GM23338 (cell line): ENCODE results near the gene PTH1R.

ENCODE experiments used
- CREB1 ChIP-seq: fragments of 250-450 bp; sonication (Bioruptor Pico); IDR thresholded peaks from 2 replicates; pipeline ENCODE4 v1.5.0; 2020; ENCODE audit warnings: low read depth, mild to moderate bottlenecking, moderate library complexity
- EZH2 ChIP-seq: fragments of 200-600 bp; sonication (generic); IDR thresholded peaks from one replicate; pipeline ENCODE4 v1.8.0; 2017; ENCODE audit warnings: antibody characterized with exemption, mild to moderate bottlenecking, low read depth; ENCODE audit not compliant: unreplicated experiment
- EZH2phosphoT487 ChIP-seq: fragments of 200-600 bp; sonication (generic); IDR thresholded peaks from one replicate; pipeline ENCODE4 v1.8.1; 2018; ENCODE audit warnings: antibody characterized with exemption; ENCODE audit not compliant: unreplicated experiment
- JUNB ChIP-seq: IDR thresholded peaks from one replicate; pipeline ENCODE4 v1.6.1; 2016; ENCODE audit warnings: antibody characterized with exemption; ENCODE audit not compliant: unreplicated experiment
- NANOG ChIP-seq: IDR thresholded peaks from 2 replicates; pipeline ENCODE4 v1.6.1; 2016; ENCODE audit warnings: antibody characterized with exemption, borderline replicate concordance
- POLR2AphosphoS5 ChIP-seq: IDR thresholded peaks from 2 replicates; pipeline ENCODE4 v1.6.1; 2016; ENCODE audit warnings: antibody characterized with exemption, low read depth
- STAT1 ChIP-seq: IDR thresholded peaks from one replicate; pipeline ENCODE4 v1.6.1; 2016; ENCODE audit warnings: antibody characterized with exemption; ENCODE audit not compliant: unreplicated experiment
- ZNF114 ChIP-seq: fragments of 250-450 bp; sonication (Bioruptor Pico); IDR thresholded peaks from 2 replicates; pipeline ENCODE4 v1.5.0; 2020; ENCODE audit warnings: mild to moderate bottlenecking, moderate library complexity
- ZNF331 ChIP-seq: fragments of 250-450 bp; sonication (Bioruptor Pico); IDR thresholded peaks from 2 replicates; pipeline ENCODE4 v1.5.0; 2020; ENCODE audit warnings: low read depth, mild to moderate bottlenecking, moderate library complexity
- TF ChIP-seq, protein P1 (sequence below), 2 experiments: fragments of 200-600 bp in 1 of 2; sonication (generic) in 1 of 2; conservative IDR thresholded peaks; 2 replicates each; pipeline versions ENCODE4 v1.5.1 to v1.6.1; 2016 to 2017; ENCODE audit warnings: antibody characterized with exemption in 2 of 2, low read depth in 2 of 2, mild to moderate bottlenecking in 2 of 2, moderate library complexity in 1 of 2
- TF ChIP-seq, protein P2 (sequence below): IDR thresholded peaks from one replicate; pipeline ENCODE4 v1.6.1; 2018; ENCODE audit warnings: antibody characterized with exemption; ENCODE audit not compliant: unreplicated experiment
- TF ChIP-seq, protein P3 (sequence below): fragments of 250-450 bp; sonication (Bioruptor Pico); IDR thresholded peaks from 2 replicates; pipeline ENCODE4 v1.5.0; 2020; ENCODE audit warnings: mild to moderate bottlenecking, moderate library complexity
- TF ChIP-seq, protein P4 (sequence below): IDR thresholded peaks from 2 replicates; pipeline ENCODE4 v1.6.1; 2016; ENCODE audit warnings: antibody characterized with exemption

DNA sequence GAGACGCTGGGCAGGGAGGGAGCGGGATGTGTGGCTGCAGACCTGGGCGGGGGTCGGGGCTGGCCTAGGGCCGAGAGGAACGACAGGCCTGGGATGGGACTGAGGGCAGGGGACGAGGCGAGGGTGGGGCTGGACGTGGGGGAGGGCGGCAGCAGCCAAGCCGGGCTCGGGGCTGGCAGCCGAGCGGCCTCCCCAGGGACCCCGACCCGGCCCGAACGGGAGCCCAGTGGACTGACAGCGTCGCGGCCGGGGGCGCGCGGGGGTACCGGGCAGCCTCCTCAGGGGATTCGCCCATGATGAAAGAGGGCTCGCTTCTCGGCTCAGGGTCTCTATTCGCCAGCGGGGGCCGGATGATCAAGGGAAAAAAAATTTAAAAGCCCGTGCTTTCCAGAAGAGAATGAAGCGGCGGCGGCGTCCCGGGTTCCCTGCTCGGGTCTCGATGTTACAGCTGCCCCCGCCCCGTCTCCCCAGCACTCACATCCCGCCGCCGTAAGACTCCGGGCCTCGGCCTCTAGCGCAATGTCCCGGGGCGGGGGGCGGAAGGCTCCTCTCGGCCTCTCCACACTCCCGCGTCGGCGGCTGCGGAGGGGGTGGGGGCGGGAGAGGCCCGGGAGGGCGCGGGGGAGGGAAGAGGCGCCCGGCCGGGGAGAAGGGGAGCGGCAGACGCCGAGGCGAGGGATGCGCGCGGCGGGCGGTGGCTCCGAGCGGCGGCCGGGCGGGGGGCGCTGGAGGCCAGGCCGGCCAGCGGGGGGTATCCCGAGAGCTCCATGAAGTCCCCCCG is 4.3 kb downstream of the PTH1R start:
- TF ChIP-seq, protein P1, sequence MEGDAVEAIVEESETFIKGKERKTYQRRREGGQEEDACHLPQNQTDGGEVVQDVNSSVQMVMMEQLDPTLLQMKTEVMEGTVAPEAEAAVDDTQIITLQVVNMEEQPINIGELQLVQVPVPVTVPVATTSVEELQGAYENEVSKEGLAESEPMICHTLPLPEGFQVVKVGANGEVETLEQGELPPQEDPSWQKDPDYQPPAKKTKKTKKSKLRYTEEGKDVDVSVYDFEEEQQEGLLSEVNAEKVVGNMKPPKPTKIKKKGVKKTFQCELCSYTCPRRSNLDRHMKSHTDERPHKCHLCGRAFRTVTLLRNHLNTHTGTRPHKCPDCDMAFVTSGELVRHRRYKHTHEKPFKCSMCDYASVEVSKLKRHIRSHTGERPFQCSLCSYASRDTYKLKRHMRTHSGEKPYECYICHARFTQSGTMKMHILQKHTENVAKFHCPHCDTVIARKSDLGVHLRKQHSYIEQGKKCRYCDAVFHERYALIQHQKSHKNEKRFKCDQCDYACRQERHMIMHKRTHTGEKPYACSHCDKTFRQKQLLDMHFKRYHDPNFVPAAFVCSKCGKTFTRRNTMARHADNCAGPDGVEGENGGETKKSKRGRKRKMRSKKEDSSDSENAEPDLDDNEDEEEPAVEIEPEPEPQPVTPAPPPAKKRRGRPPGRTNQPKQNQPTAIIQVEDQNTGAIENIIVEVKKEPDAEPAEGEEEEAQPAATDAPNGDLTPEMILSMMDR (conservative IDR thresholded peaks at IDR 0.05; ENCODE audit: low read depth in 2 of 2): no peak
- TF ChIP-seq POLR2AphosphoS5 (no peak), NANOG (no peak), EZH2phosphoT487 (no peak), EZH2 (no peak), JUNB (no peak), ZNF114 (no peak), CREB1 (CRISPR knock-in tag) (no peak), ZNF331 (CRISPR knock-in tag) (no peak), STAT1 (no peak)
- TF ChIP-seq, protein P2, sequence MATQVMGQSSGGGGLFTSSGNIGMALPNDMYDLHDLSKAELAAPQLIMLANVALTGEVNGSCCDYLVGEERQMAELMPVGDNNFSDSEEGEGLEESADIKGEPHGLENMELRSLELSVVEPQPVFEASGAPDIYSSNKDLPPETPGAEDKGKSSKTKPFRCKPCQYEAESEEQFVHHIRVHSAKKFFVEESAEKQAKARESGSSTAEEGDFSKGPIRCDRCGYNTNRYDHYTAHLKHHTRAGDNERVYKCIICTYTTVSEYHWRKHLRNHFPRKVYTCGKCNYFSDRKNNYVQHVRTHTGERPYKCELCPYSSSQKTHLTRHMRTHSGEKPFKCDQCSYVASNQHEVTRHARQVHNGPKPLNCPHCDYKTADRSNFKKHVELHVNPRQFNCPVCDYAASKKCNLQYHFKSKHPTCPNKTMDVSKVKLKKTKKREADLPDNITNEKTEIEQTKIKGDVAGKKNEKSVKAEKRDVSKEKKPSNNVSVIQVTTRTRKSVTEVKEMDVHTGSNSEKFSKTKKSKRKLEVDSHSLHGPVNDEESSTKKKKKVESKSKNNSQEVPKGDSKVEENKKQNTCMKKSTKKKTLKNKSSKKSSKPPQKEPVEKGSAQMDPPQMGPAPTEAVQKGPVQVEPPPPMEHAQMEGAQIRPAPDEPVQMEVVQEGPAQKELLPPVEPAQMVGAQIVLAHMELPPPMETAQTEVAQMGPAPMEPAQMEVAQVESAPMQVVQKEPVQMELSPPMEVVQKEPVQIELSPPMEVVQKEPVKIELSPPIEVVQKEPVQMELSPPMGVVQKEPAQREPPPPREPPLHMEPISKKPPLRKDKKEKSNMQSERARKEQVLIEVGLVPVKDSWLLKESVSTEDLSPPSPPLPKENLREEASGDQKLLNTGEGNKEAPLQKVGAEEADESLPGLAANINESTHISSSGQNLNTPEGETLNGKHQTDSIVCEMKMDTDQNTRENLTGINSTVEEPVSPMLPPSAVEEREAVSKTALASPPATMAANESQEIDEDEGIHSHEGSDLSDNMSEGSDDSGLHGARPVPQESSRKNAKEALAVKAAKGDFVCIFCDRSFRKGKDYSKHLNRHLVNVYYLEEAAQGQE: no peak
- TF ChIP-seq, protein P3, sequence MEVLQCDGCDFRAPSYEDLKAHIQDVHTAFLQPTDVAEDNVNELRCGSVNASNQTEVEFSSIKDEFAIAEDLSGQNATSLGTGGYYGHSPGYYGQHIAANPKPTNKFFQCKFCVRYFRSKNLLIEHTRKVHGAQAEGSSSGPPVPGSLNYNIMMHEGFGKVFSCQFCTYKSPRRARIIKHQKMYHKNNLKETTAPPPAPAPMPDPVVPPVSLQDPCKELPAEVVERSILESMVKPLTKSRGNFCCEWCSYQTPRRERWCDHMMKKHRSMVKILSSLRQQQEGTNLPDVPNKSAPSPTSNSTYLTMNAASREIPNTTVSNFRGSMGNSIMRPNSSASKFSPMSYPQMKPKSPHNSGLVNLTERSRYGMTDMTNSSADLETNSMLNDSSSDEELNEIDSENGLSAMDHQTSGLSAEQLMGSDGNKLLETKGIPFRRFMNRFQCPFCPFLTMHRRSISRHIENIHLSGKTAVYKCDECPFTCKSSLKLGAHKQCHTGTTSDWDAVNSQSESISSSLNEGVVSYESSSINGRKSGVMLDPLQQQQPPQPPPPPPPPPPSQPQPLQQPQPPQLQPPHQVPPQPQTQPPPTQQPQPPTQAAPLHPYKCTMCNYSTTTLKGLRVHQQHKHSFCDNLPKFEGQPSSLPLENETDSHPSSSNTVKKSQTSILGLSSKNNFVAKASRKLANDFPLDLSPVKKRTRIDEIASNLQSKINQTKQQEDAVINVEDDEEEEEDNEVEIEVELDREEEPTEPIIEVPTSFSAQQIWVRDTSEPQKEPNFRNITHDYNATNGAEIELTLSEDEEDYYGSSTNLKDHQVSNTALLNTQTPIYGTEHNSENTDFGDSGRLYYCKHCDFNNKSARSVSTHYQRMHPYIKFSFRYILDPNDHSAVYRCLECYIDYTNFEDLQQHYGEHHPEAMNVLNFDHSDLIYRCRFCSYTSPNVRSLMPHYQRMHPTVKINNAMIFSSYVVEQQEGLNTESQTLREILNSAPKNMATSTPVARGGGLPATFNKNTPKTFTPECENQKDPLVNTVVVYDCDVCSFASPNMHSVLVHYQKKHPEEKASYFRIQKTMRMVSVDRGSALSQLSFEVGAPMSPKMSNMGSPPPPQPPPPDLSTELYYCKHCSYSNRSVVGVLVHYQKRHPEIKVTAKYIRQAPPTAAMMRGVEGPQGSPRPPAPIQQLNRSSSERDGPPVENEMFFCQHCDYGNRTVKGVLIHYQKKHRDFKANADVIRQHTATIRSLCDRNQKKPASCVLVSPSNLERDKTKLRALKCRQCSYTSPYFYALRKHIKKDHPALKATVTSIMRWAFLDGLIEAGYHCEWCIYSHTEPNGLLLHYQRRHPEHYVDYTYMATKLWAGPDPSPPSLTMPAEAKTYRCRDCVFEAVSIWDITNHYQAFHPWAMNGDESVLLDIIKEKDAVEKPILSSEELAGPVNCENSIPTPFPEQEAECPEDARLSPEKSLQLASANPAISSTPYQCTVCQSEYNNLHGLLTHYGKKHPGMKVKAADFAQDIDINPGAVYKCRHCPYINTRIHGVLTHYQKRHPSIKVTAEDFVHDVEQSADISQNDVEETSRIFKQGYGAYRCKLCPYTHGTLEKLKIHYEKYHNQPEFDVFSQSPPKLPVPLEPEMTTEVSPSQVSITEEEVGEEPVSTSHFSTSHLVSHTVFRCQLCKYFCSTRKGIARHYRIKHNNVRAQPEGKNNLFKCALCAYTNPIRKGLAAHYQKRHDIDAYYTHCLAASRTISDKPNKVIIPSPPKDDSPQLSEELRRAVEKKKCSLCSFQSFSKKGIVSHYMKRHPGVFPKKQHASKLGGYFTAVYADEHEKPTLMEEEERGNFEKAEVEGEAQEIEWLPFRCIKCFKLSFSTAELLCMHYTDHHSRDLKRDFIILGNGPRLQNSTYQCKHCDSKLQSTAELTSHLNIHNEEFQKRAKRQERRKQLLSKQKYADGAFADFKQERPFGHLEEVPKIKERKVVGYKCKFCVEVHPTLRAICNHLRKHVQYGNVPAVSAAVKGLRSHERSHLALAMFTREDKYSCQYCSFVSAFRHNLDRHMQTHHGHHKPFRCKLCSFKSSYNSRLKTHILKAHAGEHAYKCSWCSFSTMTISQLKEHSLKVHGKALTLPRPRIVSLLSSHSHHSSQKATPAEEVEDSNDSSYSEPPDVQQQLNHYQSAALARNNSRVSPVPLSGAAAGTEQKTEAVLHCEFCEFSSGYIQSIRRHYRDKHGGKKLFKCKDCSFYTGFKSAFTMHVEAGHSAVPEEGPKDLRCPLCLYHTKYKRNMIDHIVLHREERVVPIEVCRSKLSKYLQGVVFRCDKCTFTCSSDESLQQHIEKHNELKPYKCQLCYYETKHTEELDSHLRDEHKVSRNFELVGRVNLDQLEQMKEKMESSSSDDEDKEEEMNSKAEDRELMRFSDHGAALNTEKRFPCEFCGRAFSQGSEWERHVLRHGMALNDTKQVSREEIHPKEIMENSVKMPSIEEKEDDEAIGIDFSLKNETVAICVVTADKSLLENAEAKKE (CRISPR knock-in tag): no peak
- TF ChIP-seq, protein P4, sequence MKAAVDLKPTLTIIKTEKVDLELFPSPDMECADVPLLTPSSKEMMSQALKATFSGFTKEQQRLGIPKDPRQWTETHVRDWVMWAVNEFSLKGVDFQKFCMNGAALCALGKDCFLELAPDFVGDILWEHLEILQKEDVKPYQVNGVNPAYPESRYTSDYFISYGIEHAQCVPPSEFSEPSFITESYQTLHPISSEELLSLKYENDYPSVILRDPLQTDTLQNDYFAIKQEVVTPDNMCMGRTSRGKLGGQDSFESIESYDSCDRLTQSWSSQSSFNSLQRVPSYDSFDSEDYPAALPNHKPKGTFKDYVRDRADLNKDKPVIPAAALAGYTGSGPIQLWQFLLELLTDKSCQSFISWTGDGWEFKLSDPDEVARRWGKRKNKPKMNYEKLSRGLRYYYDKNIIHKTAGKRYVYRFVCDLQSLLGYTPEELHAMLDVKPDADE: no peak
